Astrocyte (in vitro differentiated cells and primary cell): ENCODE data around the gene DNASE2B.

ENCODE experiments used
- EZH2 ChIP-seq: IDR thresholded peaks from 2 replicates; pipeline ENCODE4 v1.6.1; 2012; ENCODE audit warnings: mild to moderate bottlenecking, low read length, inconsistent platforms; ENCODE audit not compliant: insufficient read depth
- TF ChIP-seq, protein P1 (sequence below): IDR thresholded peaks from 2 replicates; pipeline ENCODE4 v1.5.1; 2011; ENCODE audit warnings: low read depth, mild to moderate bottlenecking, inconsistent platforms, low read length, moderate library complexity; ENCODE audit not compliant: insufficient read depth

DNA sequence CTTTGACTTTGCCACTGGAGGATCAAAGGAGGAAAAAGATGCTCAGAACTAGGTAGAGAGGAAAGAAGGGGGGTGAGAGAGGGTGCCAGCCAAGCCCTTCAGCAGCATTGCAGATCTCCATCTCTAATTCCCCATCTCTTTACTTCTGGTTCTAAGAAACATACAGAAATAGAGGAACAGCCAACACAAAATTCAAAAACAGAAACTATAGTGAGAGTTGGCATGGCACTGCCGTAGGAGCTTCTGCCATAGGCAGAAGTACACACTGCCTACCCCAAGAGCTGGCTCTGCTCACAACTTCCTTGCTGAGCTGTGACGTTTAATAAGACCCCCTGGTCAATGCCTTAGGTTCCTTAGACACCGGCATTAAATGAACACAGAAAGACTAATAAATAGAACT, 54.2 kb downstream of the DNASE2B start:
- TF ChIP-seq, protein P1, sequence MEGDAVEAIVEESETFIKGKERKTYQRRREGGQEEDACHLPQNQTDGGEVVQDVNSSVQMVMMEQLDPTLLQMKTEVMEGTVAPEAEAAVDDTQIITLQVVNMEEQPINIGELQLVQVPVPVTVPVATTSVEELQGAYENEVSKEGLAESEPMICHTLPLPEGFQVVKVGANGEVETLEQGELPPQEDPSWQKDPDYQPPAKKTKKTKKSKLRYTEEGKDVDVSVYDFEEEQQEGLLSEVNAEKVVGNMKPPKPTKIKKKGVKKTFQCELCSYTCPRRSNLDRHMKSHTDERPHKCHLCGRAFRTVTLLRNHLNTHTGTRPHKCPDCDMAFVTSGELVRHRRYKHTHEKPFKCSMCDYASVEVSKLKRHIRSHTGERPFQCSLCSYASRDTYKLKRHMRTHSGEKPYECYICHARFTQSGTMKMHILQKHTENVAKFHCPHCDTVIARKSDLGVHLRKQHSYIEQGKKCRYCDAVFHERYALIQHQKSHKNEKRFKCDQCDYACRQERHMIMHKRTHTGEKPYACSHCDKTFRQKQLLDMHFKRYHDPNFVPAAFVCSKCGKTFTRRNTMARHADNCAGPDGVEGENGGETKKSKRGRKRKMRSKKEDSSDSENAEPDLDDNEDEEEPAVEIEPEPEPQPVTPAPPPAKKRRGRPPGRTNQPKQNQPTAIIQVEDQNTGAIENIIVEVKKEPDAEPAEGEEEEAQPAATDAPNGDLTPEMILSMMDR = no peak
- TF ChIP-seq EZH2 = no peak
